GM13976 (cell line): ENCODE data around the gene TENM4.

Source experiments
- DNase-seq: peaks from one replicate; pipeline ENCODE4 v3.0.0; 2012; ENCODE audit warnings: low spot score
- CTCF ChIP-seq: IDR thresholded peaks from 2 replicates; pipeline ENCODE4 v1.5.1; 2012; ENCODE audit warnings: borderline replicate concordance, mild to moderate bottlenecking; ENCODE audit not compliant: insufficient read depth; ENCODE audit errors: extremely low read depth, missing control alignments, control extremely low read depth
- in situ Hi-C: fragments of 300-500 bp; cut with MboI; formaldehyde crosslinking; loops from one replicate; pipeline ENCODE4 v1.12.0; 2022; ENCODE audit warnings: low sequenced_read_pairs, mixed read lengths, inconsistent platforms; ENCODE audit not compliant: unreplicated experiment

Gene TENM4

GRCh38 chr11:78694152-78694551, 746.7 kb downstream of the TENM4 start:
- in situ Hi-C loops, result no loop called here
- no peak for DNase-seq

GRCh38 chr11:78691215-78691614, 749.6 kb downstream of the TENM4 start:
- TF ChIP-seq CTCF, result no peak
- in situ Hi-C loops, result no loop called here
- no peak for DNase-seq

More at GRCh38 chr11:78694152-78694551, 746.7 kb downstream of the TENM4 start:
- TF ChIP-seq CTCF, result no peak

GRCh38 chr11:78690352-78690987, 750.4 kb downstream of the TENM4 start:
- no peak for TF ChIP-seq CTCF
- DNase-seq, result no peak
- in situ Hi-C loops, result no loop called here

- TF ChIP-seq CTCF, result no peak
Observed at GRCh38 chr11:78689585-78690153, 751.2 kb downstream of the TENM4 start.

GRCh38 chr11:78689101-78689500, 751.7 kb downstream of the TENM4 start:
- TF ChIP-seq CTCF, result no peak
- DNase-seq, result no peak
- in situ Hi-C loops, result no loop called here

More at GRCh38 chr11:78689585-78690153, 751.2 kb downstream of the TENM4 start:
- in situ Hi-C loops, result no loop called here
- DNase-seq, result no peak

GRCh38 chr11:78688460-78688859, 752.4 kb downstream of the TENM4 start:
- in situ Hi-C loops, result no loop called here
- no peak for DNase-seq
- TF ChIP-seq CTCF, result no peak
